GM23338 (cell line): ENCODE measurements around the gene OCA2. TPM values are rescaled to one million over a fixed set of nuclear protein-coding genes. Genes with fewer than 3 reads are reported as not detected.

Source experiments
- ATAC-seq: fragments of 200-7000 bp; cut with Tn5 transposase; 3 replicates; pipeline ENCODE4 v1.9.1; 2020
- DNase-seq: peaks from one replicate; pipeline ENCODE4 v3.0.0-alpha.2; 2015; ENCODE audit warnings: low spot score
- H2AFZ ChIP-seq: fragments of 200-600 bp; sonication (generic); 2 replicates; pipeline ENCODE4 v1.8.0; 2016; ENCODE audit warnings: antibody characterized with exemption, mild to moderate bottlenecking, moderate library complexity
- H3F3A ChIP-seq: fragments of 200-600 bp; sonication (generic); replicated peaks from 2 replicates; pipeline ENCODE4 v1.8.0; 2017; ENCODE audit warnings: antibody characterized with exemption, mixed run types, low read depth
- H3K27ac ChIP-seq: fragments of 200-600 bp; sonication (generic); 2 replicates; pipeline ENCODE4 v1.6.1; 2016; ENCODE audit warnings: low read depth
- H3K27me3 ChIP-seq: fragments of 200-600 bp; sonication (generic); 2 replicates; pipeline ENCODE4 v1.8.0; 2016; ENCODE audit warnings: mild to moderate bottlenecking, mixed run types, moderate library complexity; ENCODE audit not compliant: insufficient read depth
- H3K36me3 ChIP-seq: fragments of 200-600 bp; sonication (generic); 2 replicates; pipeline ENCODE4 v1.8.0; 2016; ENCODE audit warnings: mild to moderate bottlenecking; ENCODE audit not compliant: insufficient read depth
- H3K4me1 ChIP-seq: fragments of 200-600 bp; sonication (generic); 2 replicates; pipeline ENCODE4 v1.8.0; 2016; ENCODE audit warnings: mild to moderate bottlenecking, moderate library complexity; ENCODE audit not compliant: insufficient read depth
- H3K4me2 ChIP-seq: fragments of 200-600 bp; sonication (generic); 2 replicates; pipeline ENCODE4 v1.7.1; 2017; ENCODE audit warnings: mixed run types
- H3K4me3 ChIP-seq: fragments of 200-600 bp; sonication (generic); 2 replicates; pipeline ENCODE4 v1.6.1; 2016; ENCODE audit warnings: mixed run types
- H3K79me2 ChIP-seq: fragments of 200-600 bp; sonication (generic); replicated peaks from 2 replicates; pipeline ENCODE4 v1.8.0; 2017; ENCODE audit warnings: mild to moderate bottlenecking; ENCODE audit not compliant: insufficient read depth
- H3K9me2 ChIP-seq: fragments of 200-600 bp; sonication (generic); 2 replicates; pipeline ENCODE4 v1.8.0; 2017; ENCODE audit not compliant: insufficient read depth
- H4K20me1 ChIP-seq: fragments of 200-600 bp; sonication (generic); replicated peaks from 2 replicates; pipeline ENCODE4 v1.8.0; 2017; ENCODE audit warnings: mild to moderate bottlenecking; ENCODE audit not compliant: insufficient read depth
- H3K27ac Mint-ChIP-seq: 2 replicates; pipeline ENCODE4 v1.8.0; 2020; ENCODE audit warnings: inconsistent platforms, mild to moderate bottlenecking, moderate library complexity, mixed read lengths
- H3K27me3 Mint-ChIP-seq: 3 replicates; pipeline ENCODE4 v1.8.0; 2022; ENCODE audit warnings: low read depth, mild to moderate bottlenecking, moderate library complexity, mixed read lengths, inconsistent platforms; ENCODE audit not compliant: insufficient read depth, poor library complexity
- H3K36me3 Mint-ChIP-seq: 3 replicates; pipeline ENCODE4 v1.8.0; 2021; ENCODE audit warnings: low read depth, mild to moderate bottlenecking, inconsistent platforms, moderate library complexity, mixed read lengths
- H3K4me1 Mint-ChIP-seq: 3 replicates; pipeline ENCODE4 v1.8.0; 2020; ENCODE audit warnings: mild to moderate bottlenecking, inconsistent platforms, mixed read lengths
- H3K4me3 Mint-ChIP-seq: 3 replicates; pipeline ENCODE4 v1.8.0; 2021; ENCODE audit warnings: moderate library complexity, mild to moderate bottlenecking, inconsistent platforms, mixed read lengths
- H3K9me3 Mint-ChIP-seq: 3 replicates; pipeline ENCODE4 v1.8.0; 2020; ENCODE audit warnings: moderate library complexity, mild to moderate bottlenecking, inconsistent platforms, mixed read lengths
- CREB1 ChIP-seq: fragments of 250-450 bp; sonication (Bioruptor Pico); IDR thresholded peaks from 2 replicates; pipeline ENCODE4 v1.5.0; 2020; ENCODE audit warnings: low read depth, mild to moderate bottlenecking, moderate library complexity
- EZH2 ChIP-seq: fragments of 200-600 bp; sonication (generic); IDR thresholded peaks from one replicate; pipeline ENCODE4 v1.8.0; 2017; ENCODE audit warnings: antibody characterized with exemption, mild to moderate bottlenecking, low read depth; ENCODE audit not compliant: unreplicated experiment
- EZH2phosphoT487 ChIP-seq: fragments of 200-600 bp; sonication (generic); IDR thresholded peaks from one replicate; pipeline ENCODE4 v1.8.1; 2018; ENCODE audit warnings: antibody characterized with exemption; ENCODE audit not compliant: unreplicated experiment
- JUNB ChIP-seq: IDR thresholded peaks from one replicate; pipeline ENCODE4 v1.6.1; 2016; ENCODE audit warnings: antibody characterized with exemption; ENCODE audit not compliant: unreplicated experiment
- NANOG ChIP-seq: IDR thresholded peaks from 2 replicates; pipeline ENCODE4 v1.6.1; 2016; ENCODE audit warnings: antibody characterized with exemption, borderline replicate concordance
- STAT1 ChIP-seq: IDR thresholded peaks from one replicate; pipeline ENCODE4 v1.6.1; 2016; ENCODE audit warnings: antibody characterized with exemption; ENCODE audit not compliant: unreplicated experiment
- ZNF114 ChIP-seq: fragments of 250-450 bp; sonication (Bioruptor Pico); IDR thresholded peaks from 2 replicates; pipeline ENCODE4 v1.5.0; 2020; ENCODE audit warnings: mild to moderate bottlenecking, moderate library complexity
- ZNF462 ChIP-seq: fragments of 250-450 bp; sonication (Bioruptor Pico); IDR thresholded peaks from 2 replicates; pipeline ENCODE4 v1.5.0; 2020; ENCODE audit warnings: mild to moderate bottlenecking, moderate library complexity
- polyA plus RNA-seq: library from polyadenylated mRNA; unstranded; fragments of >200 nt; fragmentation: Nextera tagmentation; extraction: Ambion mirVana; gene quantifications from 2 replicates; pipeline ENCODE4 v1.2.1, GENCODE V29; 2016
- total RNA-seq: library from RNA; depleted of rRNA; stranded (reverse); fragments of >200 nt; shearing (Covaris generic); gene quantifications from 2 replicates; pipeline ENCODE4 v1.2.3, GENCODE V29; 2014
- TF ChIP-seq, protein P1 (sequence below), 2 experiments: fragments of 200-600 bp in 1 of 2; sonication (generic) in 1 of 2; conservative IDR thresholded peaks; 2 replicates each; pipeline versions ENCODE4 v1.5.1 to v1.6.1; 2016 to 2017; ENCODE audit warnings: antibody characterized with exemption in 2 of 2, low read depth in 2 of 2, mild to moderate bottlenecking in 2 of 2, moderate library complexity in 1 of 2

Gene OCA2
- total and polyA plus RNA-seq, 2 experiments from 2014 or later: 0.40 to 0.69 TPM

DNA sequence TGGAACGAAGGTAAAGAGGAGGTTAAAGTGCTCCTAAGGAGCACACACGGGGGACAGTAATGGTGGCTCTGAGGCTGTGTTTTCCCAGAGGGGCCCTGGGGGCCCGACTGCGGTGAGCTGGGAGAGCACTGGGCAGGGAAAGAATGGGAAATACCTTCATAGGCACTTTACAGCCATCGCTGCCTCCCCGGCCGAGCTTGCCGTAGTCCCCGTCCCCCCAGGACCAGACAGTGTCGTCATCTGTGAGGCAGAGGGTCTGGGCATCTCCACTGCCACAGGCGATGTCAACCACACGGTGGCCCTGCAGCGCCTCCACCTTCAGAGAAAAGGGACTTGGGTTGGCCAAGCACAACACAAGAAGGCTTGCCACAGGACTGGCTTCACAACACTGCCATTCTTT, 32.8 kb upstream of the OCA2 start:
- Histone ChIP-seq H3K4me2 (no peak overlapping the region), H3K4me3 (no peak overlapping the region), H3K27ac (no peak overlapping the region), H2AFZ (no peak overlapping the region), H3K79me2 (no peaks in the 10 kb centered on the region), H3K36me3 (peaks cover 6% of the 10 kb centered on the region; the same call in 1 of the 2 replicates), H3K9me2 (no peaks in the 10 kb centered on the region), H3F3A (no peaks in the 10 kb centered on the region), H4K20me1 (no peaks in the 10 kb centered on the region), H3K4me1 (peaks cover 15% of the 10 kb centered on the region), H3K27me3 (no peaks in the 10 kb centered on the region)
- TF ChIP-seq, protein P1, sequence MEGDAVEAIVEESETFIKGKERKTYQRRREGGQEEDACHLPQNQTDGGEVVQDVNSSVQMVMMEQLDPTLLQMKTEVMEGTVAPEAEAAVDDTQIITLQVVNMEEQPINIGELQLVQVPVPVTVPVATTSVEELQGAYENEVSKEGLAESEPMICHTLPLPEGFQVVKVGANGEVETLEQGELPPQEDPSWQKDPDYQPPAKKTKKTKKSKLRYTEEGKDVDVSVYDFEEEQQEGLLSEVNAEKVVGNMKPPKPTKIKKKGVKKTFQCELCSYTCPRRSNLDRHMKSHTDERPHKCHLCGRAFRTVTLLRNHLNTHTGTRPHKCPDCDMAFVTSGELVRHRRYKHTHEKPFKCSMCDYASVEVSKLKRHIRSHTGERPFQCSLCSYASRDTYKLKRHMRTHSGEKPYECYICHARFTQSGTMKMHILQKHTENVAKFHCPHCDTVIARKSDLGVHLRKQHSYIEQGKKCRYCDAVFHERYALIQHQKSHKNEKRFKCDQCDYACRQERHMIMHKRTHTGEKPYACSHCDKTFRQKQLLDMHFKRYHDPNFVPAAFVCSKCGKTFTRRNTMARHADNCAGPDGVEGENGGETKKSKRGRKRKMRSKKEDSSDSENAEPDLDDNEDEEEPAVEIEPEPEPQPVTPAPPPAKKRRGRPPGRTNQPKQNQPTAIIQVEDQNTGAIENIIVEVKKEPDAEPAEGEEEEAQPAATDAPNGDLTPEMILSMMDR (conservative IDR thresholded peaks at IDR 0.05; ENCODE audit: low read depth in 2 of 2): 0 out of 4 replicates have a peak, but pooled peaks of 1 of the 2 experiments have one; percentile 4
- TF ChIP-seq EZH2phosphoT487 (no peak), CREB1 (CRISPR knock-in tag) (no peak)
- H3K27ac Mint-ChIP-seq: no peak overlapping the region
- no peak overlapping the region for H3K4me3 Mint-ChIP-seq
- no peak for DNase-seq
- no peak for ATAC-seq
- no peaks in the 10 kb centered on the region for H3K27me3 Mint-ChIP-seq
- H3K36me3 Mint-ChIP-seq: peaks cover 72% of the 10 kb centered on the region
- no peaks in the 10 kb centered on the region for H3K9me3 Mint-ChIP-seq
- H3K4me1 Mint-ChIP-seq: peaks cover 30% of the 10 kb centered on the region

GRCh38 chr15:28131400-28131799, 32.3 kb upstream of the OCA2 start:
- Histone ChIP-seq H4K20me1 (0 out of 2 replicates have a peak, but pooled peaks cover 1% of the 10 kb centered on the region), H3K27ac (no peak overlapping the region), H3K27me3 (no peaks in the 10 kb centered on the region), H3K79me2 (no peaks in the 10 kb centered on the region), H2AFZ (no peak overlapping the region), H3K4me3 (no peak overlapping the region), H3F3A (no peaks in the 10 kb centered on the region), H3K9me2 (no peaks in the 10 kb centered on the region), H3K4me2 (no peak overlapping the region), H3K36me3 (peaks cover 6% of the 10 kb centered on the region; the same call in 1 of the 2 replicates), H3K4me1 (peaks cover 15% of the 10 kb centered on the region)
- no peaks in the 10 kb centered on the region for H3K27me3 Mint-ChIP-seq
- H3K27ac Mint-ChIP-seq: no peak overlapping the region; the same call in 1 of the 2 replicates
- peaks cover 30% of the 10 kb centered on the region for H3K4me1 Mint-ChIP-seq
- H3K9me3 Mint-ChIP-seq: no peaks in the 10 kb centered on the region
- H3K36me3 Mint-ChIP-seq: peaks cover 73% of the 10 kb centered on the region
- DNase-seq: no peak
- H3K4me3 Mint-ChIP-seq: no peak overlapping the region
- ATAC-seq: no peak
- TF ChIP-seq CREB1 (CRISPR knock-in tag) (no peak), JUNB (no peak), NANOG (no peak), EZH2phosphoT487 (no peak), EZH2 (no peak), ZNF462 (no peak), ZNF114 (CRISPR knock-in tag) (no peak), STAT1 (no peak)
- TF ChIP-seq, protein P1 (conservative IDR thresholded peaks at IDR 0.05; ENCODE audit: low read depth in 2 of 2): no peak
